Activated CD4-positive, CD25-positive, alpha-beta regulatory T cell (primary cell): ENCODE data around the gene METTL8.
"Not testable (repeated sequence)": the region's sequence is repeated elsewhere in the genome, so short reads cannot be mapped to it uniquely, and the experiment has no call there.

Source experiments
- DNase-seq, 4 experiments: peaks; one replicate each; lab custom pipeline; 2025; lab: John Stamatoyannopoulos, UW

The METTL8 gene

GRCh38 chr2:171311589-171311988 lies 122.2 kb downstream of the METTL8 start:
- not testable (repeated sequence) for DNase-seq

GRCh38 chr2:171310889-171311288 lies 122.9 kb downstream of the METTL8 start:
- DNase-seq = no peak

DNA sequence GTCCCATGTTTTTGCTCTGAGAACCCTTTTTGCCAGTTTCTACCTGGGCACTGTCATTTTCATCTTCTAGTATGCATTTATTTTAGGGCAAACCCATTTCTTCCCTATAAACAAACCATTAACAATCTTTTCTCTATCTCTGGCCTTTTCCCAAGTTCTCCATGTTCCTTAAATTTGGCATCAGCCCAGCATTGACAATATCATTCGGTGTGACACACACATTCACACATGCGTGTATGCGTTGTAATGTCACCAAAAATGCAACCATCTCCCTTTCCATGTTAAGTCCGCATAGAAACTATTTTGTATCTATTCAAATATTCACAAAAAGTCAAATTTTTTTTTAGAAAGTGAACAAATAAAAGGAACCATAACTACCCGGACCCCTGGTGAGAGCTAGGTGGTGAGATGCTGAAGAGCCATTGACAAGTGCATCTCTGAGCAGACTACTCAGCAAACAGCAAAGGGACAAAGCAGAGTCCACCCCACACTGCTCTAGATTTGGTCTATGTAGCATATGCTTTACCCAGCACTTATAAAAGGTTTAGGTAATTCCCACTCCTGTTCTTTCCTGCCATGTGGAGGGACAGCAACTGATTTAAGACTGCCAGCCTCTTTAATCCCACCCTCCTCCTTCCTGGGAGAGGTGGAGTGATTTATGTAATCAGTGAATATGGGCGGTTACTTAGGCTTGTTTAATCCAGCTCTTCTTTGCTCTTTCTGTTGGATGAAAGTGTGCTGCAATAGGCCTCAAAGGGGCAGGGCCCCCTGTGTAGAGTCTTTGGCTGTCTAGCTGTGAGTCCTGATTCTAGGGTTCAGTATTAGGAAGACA lies 124.1 kb downstream of the METTL8 start:
- DNase-seq = no peak

GRCh38 chr2:171308280-171309054 lies 125.3 kb downstream of the METTL8 start:
- no peak for DNase-seq

GRCh38 chr2:171307560-171307959 lies 126.2 kb downstream of the METTL8 start:
- no peak for DNase-seq

- DNase-seq = no peak
Observed at GRCh38 chr2:171297956-171298355, 135.8 kb downstream of the METTL8 start.

- DNase-seq = no peak
Observed at GRCh38 chr2:171294608-171295007, 139.2 kb downstream of the METTL8 start.

GRCh38 chr2:171293661-171294060 lies 140.1 kb downstream of the METTL8 start:
- no peak for DNase-seq

DNA sequence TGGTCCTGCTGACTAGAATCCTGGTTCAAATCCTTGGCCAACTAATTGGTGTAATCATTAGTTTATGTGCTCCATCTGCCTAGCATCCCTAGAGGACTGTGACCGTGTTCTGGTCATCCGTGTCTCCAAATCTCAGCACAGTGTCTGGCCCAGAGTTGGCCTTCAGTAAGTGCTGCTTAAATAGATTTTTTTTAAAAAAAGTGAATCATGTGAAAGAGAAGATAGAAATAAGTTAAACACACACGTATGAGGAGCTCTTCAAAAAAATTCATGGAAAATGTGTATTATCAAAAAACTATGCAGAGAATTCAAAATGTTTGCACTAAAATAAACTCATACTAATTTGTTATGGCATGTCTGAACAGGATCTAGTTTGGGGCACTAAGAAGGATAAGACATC lies 143.8 kb downstream of the METTL8 start:
- no peak for DNase-seq

DNA sequence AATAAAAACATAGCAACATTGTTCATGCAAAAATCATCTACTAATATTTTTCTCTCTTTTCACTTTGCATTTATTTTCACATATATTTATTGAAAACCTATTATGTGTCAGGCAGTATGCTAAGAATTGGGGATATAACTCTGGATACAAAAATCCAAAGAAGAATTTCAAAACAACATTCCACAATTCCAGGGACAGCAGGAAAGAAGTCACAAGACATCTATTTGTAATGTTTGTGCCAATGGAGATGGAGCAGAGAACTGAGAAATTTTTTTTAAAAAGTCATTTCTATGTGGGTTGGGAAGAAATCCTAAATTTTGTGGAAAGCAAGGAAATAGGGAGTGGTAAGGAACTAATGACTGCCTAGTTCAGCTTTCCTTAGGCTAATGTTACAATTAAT lies 144.5 kb downstream of the METTL8 start:
- DNase-seq = no peak

GRCh38 chr2:171287611-171288010 lies 146.2 kb downstream of the METTL8 start:
- DNase-seq = no peak

GRCh38 chr2:171287036-171287571 lies 146.7 kb downstream of the METTL8 start:
- no peak for DNase-seq

GRCh38 chr2:171281110-171281509 lies 152.7 kb downstream of the METTL8 start:
- DNase-seq = no peak

GRCh38 chr2:171279983-171280790 lies 153.6 kb downstream of the METTL8 start:
- DNase-seq = no peak

- DNase-seq = no peak
Observed at GRCh38 chr2:171274757-171275156, 159.0 kb downstream of the METTL8 start.

DNA sequence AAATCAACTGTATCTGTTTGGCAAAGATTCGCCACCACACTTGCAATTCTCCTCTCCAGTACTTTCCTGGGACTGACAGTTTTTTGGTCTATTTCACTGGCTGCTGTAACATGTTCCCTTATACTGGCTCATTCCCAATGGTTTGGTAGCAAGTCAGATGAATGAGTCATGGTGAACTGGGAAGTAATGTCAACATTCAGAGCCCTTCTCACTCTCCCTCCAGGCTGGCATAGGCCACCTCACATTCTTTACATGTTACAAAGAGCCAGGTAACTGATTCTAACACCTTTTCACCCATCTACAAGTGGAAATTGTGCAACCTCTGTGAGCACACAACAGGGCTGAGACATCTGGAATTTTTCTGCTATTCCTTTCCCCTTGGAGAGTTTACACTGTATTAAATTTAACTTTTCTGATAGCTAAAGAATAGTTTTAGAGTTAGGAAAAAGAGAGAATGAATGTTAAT lies 161.8 kb downstream of the METTL8 start:
- DNase-seq = no peak

GRCh38 chr2:171271386-171271785 lies 162.4 kb downstream of the METTL8 start:
- no peak for DNase-seq

GRCh38 chr2:171267855-171268629 lies 165.7 kb downstream of the METTL8 start:
- DNase-seq = no peak
